DND-41 (cell line): Measurements from ENCODE around the gene SLX4IP.

Experiments used
- CTCF ChIP-seq: IDR thresholded peaks from 2 replicates; pipeline ENCODE4 v1.5.1; 2012; ENCODE audit warnings: borderline replicate concordance, low read length, moderate library complexity, mild to moderate bottlenecking; ENCODE audit not compliant: poor library complexity, severe bottlenecking; ENCODE audit errors: extremely low read depth
- EZH2 ChIP-seq: IDR thresholded peaks from 3 replicates; pipeline ENCODE4 v1.6.1; 2012; ENCODE audit warnings: borderline replicate concordance, low read depth, mild to moderate bottlenecking, moderate library complexity, low read length, inconsistent platforms; ENCODE audit not compliant: severe bottlenecking

- TF ChIP-seq CTCF (no peak), EZH2 (no peak)
Measured at GRCh38 chr20:10502098-10502526, 67.0 kb downstream of the SLX4IP start.
